ENCODE measurements around the gene SNX9. TPM values are rescaled to one million over a fixed set of nuclear protein-coding genes. Genes with fewer than 3 reads are reported as not detected.
"Not testable (repeated sequence)": the region's sequence is repeated elsewhere in the genome, so short reads cannot be mapped to it uniquely, and the experiment has no call there.

SNX9 gene
- total and polyA plus RNA-seq, 2 of the 8 experiments (the other 6 are each of a cell fraction or from before 2014, with no cell fraction given) = 11.8 to 23.2 TPM

DNA sequence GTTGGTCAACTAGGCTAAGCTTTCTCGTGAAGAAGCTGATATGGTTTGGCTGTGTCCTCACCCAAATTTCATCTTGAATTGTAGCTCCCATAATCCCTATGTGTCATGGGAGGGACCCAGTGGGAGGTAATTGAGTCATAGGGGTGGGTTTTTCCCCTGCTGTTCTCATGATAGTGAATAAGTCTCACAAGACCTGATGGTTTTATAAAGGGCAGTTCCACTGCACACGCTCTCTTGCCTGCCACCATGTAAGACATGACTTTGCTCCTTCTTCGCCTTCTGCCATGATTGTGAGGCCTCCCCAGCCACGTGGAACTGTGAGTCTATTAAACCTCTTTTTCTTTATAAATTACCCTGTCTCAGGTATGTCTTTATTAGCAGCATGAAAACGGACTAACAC, 29.0 kb upstream of the SNX9 start:
- POLR2A ChIA-PET (ENCODE audit: partially characterized antibody); H4K91ac ChIP-seq (replicated peaks; ENCODE audit: insufficient read length, low read length); FAIRE-seq; H2AK5ac ChIP-seq (ENCODE audit: low read depth, low read length); H3K4me1 ChIP-seq (replicated peaks in 1 of 4; ENCODE audit: control insufficient read depth in 3 of 4, insufficient read depth in 4 of 4, low read length in 3 of 4); H3K79me1 ChIP-seq (ENCODE audit: low read depth, low read length); H3K23ac ChIP-seq (ENCODE audit: insufficient read length); H3K23me2 ChIP-seq (ENCODE audit: low read depth, low read length); H4K5ac ChIP-seq (ENCODE audit: insufficient read length, low read depth, low read length); H2BK120ac ChIP-seq (replicated peaks; ENCODE audit: low read depth, low read length); H3K4me2 ChIP-seq (ENCODE audit: insufficient read depth in 1 of 2, low read depth in 2 of 2, low read length in 2 of 2); H3K36me3 ChIP-seq (ENCODE audit: control insufficient read depth in 2 of 4, insufficient read depth in 4 of 4, low read length in 3 of 4); H4K8ac ChIP-seq (ENCODE audit: extremely low read depth, insufficient read depth, low read length); H2BK15ac ChIP-seq (ENCODE audit: low read length); H2BK12ac ChIP-seq (ENCODE audit: low read depth, low read length); H3K27me3 ChIP-seq (replicated peaks in 1 of 4; ENCODE audit: control insufficient read depth in 3 of 4, extremely low read depth in 1 of 4, insufficient read depth in 3 of 4, low read length in 3 of 4); H2AFZ ChIP-seq (ENCODE audit: low read length); H2BK5ac ChIP-seq (ENCODE audit: low read depth, low read length); H3K14ac ChIP-seq (ENCODE audit: insufficient read length); H3K9ac ChIP-seq (replicated peaks in 1 of 4; ENCODE audit: extremely low read depth in 1 of 4, low read depth in 3 of 4, low read length in 3 of 4); H3K4ac ChIP-seq (replicated peaks; ENCODE audit: insufficient read length, low read depth, low read length); H3K18ac ChIP-seq (ENCODE audit: extremely low read depth, low read length); H2BK20ac ChIP-seq (ENCODE audit: low read length); DNase-seq (ENCODE audit: low read depth in 1 of 2, low spot score in 2 of 2); H3K79me2 ChIP-seq (ENCODE audit: control insufficient read depth in 1 of 2, insufficient read depth in 2 of 2, low read length in 2 of 2); H3K9me3 ChIP-seq (ENCODE audit: insufficient read depth in 2 of 2, low read depth in 1 of 2, low read length in 1 of 2); H3K56ac ChIP-seq (replicated peaks; ENCODE audit: insufficient read length, low read depth, low read length); H3K27ac ChIP-seq (ENCODE audit: low read depth, low read length); H3K4me3 ChIP-seq (ENCODE audit: extremely low read depth in 1 of 4, insufficient read depth in 2 of 4, low read depth in 3 of 4, low read length in 4 of 4); H4K20me1 ChIP-seq (replicated peaks in 1 of 2; ENCODE audit: control insufficient read depth in 1 of 2, insufficient read depth in 2 of 2, low read length in 2 of 2): not testable (repeated sequence)
- WGBS, 2 experiments (ENCODE audit: extremely low coverage in 1 of 2, insufficient coverage in 1 of 2, insufficient read length in 1 of 2, insufficient replicate concordance in 2 of 2, low coverage in 1 of 2, low lambda C conversion rate in 2 of 2, missing lambda C conversion rate in 1 of 2) = 82% methylated on average over 5 of the region's 5 CpGs; no CpG with 5 or more reads in 1 of the 2 experiments
- CTCF ChIA-PET (ENCODE audit: partially characterized antibody) = interaction anchor here (1.2 kb wide), 1 partner anchor 38 kb away, joined by 3 read pairs; no protein-coding TSS in a partner anchor

All from H1 (cell line).